ENCODE measurements around the gene CTBP1.
A peak's percentile ranks its signal among the peaks of the same experiment; 100 is the strongest.

CTBP1 gene

DNA sequence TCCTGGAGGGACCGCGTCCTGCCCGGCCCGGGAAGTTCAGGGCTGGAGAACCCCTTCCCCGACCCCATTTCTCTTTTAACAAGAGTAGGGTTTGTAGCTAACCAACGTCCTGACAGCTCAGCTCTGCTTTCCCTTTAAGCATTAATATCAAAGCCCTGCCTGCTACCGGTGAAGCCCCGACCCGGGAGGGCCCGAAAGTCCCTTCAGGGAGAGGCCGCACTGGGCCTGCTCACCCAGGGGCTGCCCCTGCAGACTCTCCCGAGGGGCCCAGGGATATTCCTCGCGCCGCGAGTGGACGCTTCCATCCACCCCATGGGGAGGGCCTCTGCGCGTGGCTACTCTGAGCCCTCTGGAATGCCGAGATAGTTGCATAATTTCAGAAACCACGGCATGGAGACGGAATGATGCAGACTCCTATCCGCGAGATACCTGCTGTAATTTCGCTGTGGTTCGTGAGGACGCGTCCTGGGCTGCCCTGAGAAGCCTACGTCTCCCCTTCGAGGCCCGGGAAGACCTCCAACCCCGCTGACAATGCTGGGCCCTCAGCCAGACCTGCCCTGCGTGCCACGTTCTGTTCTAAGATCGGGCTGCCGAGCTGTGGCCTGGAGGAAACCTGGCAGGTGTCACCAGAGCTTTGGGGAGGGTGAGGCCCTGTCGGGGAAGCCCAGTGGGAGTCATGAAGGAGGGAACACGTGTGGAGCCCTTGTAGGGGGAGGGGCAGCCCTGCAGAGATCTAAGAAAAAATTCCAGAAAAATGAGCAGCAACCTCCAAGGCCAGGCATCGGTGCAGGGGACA lies 999 bp upstream of the CTBP1 start:
- DNase-seq (ENCODE audit: low read depth in 2 of 2): peak in 1 of 2 donors; percentile 44

DNA sequence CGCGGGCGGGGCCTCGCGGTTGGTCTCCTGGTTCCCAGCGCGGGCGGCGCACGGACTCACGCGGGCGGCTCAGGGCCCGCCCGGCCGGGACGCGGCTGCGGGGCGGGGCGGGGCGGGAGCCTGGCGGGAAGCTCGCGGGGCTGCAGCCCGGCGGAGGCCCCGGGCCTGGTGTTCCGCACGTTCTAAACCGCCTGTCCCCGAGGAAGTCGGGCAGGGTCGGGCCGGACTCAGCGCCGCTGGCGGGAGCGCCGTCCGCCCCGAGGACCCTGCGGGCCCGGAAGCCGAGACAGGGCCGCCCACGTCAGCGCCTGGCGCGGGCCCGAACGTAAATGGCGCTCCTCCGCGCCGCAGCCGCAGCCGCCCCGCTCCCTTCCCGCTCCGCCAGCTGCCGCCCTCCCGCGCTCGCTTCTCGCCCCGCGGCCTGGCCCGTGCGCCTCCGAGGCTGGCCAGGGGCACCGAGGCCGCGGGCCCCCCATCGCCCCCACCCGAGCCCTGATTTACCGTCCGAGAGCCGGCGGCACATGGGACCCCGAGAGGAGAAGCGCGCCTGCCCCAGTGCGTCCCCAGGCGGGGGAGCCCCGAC lies 309 bp upstream of the CTBP1 start:
- DNase-seq (ENCODE audit: low read depth in 2 of 2): peak; percentile 72 to 75

DNA sequence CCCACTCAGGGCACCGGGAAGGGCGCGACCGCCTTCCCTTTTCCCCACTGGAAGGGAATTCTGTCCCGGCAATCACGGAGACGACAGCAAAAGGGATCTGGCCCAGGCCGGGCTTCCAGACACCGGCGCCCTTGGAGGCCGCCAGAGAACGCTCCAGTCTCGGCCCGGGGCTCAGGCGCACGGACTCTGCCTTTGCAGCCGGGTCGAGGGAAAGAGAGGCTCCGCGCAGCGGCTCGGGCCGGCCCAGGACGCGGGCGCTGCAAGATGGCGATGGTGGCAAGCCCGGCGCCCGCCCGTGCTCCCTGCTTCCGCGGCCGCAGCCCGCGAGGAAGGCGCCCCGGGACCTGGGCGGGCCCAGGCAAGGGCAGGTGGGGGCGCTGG lies 1.1 kb downstream of the CTBP1 start:
- DNase-seq (ENCODE audit: low read depth in 2 of 2): no peak

DNA sequence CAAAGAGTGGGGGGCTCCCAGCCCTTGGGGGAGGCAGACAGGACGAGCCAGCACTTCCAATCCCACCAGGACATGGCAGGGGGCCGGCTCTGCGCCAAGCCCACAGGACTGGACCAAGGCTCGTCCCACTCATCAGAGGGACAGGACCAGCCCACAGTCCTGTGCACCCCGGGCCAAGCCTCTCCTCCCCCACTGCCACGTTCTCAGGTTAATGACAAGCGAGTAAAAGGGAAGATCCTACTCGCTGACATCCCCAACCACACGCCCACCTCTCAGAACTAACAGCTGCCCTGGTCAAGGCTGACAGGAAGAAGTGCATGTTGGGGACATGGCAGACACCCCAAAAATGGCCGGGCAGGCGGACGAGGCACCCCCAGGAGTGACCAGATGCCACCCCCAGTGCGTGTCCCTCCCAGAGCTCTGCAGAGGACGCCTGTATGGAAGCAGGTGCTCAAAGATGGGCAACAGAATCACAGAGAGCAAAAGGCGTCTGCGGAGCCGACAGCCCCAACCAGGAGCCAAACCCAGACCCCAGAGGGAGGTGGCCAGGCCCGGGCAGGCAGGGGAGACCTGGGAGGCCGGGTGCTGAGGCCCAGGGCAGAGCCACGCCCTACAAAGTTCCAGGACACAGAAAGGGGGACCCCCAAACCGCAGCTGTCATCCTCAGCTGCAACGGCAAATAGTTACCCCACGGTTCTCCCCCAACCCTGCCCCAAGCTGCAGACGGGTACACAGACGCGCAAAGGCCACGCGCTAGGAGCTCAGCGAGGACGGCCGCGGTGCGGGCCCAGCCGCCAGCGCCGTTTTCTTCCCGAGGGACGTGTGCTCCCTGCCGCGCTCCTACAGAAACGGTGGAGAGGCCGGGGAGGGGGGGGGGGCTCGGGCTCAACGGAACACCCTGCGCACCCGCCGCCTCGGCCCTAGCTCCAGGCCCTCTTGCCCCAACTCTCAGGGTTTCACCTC lies 1.7 kb downstream of the CTBP1 start:
- no peak for DNase-seq (ENCODE audit: low read depth in 2 of 2)

DNA sequence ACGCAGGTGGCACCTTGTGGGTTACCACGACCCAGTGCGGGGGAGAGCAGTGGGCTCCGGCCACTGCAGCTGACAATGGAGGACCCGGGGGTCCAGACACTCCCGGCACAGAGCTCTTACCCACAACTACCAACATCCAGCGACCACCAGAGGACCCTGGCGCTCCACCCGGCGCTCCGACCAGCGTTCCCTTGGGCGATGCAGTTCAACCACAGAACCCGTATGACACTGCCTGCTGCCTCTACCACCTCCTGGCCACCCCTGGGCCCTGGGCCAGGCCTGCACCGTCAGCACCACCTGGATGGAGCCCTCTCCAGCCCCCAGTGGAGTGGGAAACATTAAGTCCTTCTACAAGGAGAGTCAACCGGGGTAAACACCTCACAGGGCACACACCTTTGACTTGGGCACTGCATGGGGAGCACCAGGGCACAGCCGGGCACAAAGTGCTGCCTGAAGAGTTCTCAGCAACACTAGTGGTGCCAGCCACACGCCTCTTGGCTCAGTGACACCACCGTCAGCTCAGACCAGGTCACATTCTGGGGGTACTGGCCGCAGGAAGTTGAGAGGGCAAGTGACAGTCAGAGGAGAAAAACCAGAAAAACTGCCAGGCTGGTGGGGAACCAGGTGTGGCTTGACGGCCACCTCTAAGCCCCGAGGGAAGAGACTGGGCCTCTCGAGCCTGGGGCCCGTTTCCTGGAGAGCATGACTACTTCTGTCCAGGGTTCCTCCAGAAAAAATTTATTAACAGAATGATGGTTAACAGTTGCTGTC lies 2.6 kb downstream of the CTBP1 start:
- DNase-seq (ENCODE audit: low read depth in 2 of 2): no peak

DNA sequence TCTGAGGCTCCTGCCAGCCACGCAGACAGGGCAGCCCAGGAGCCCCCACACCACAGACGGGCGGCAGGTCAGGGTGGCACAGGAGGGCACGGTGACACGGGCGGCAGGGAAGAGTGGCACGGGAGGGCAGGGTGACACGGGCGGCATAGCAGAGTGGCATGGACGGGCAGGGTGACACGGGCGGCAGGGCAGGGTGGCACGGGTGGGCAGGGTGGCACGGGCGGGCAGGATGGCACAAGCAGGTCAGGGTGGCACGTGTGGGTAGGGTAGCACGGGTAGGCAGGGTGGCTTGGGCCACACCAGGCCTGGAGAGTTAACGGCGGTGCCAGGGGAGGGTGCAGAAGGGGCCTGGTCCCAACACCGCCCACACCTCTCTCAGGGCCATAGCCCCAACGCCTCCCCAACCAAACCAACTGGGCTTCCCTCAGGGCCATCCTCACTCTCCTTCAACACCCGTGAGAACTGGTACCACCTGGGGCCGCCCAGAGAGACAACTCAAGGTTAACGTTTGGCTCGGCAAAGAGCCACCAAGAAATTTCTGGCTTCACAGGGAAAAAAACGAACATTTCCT lies 3.4 kb downstream of the CTBP1 start:
- DNase-seq (ENCODE audit: low read depth in 2 of 2): no peak

DNA sequence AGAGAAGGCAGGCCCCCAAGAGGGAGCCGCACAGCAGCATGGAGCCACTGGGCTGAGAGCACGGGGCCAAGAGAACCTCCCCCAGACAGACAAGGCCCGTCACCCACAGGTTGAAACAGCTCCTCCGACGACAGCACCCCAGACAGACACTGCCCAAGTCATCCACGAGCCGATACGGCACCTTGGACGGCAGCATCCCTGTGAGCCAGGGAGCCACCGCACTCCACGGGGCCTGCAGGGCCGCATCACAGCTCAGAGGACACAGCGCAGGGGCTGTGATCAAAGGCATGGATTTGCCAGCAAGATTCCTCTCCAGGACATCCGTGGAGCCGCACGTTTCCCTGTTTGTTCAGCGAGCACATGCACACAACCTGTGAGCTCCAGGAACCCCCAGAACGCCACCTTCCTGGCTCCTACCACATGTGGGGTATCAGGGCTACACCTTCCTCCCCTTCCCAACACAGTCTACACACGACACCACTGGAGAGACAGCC lies 3.9 kb downstream of the CTBP1 start:
- DNase-seq (ENCODE audit: low read depth in 2 of 2): no peak

DNA sequence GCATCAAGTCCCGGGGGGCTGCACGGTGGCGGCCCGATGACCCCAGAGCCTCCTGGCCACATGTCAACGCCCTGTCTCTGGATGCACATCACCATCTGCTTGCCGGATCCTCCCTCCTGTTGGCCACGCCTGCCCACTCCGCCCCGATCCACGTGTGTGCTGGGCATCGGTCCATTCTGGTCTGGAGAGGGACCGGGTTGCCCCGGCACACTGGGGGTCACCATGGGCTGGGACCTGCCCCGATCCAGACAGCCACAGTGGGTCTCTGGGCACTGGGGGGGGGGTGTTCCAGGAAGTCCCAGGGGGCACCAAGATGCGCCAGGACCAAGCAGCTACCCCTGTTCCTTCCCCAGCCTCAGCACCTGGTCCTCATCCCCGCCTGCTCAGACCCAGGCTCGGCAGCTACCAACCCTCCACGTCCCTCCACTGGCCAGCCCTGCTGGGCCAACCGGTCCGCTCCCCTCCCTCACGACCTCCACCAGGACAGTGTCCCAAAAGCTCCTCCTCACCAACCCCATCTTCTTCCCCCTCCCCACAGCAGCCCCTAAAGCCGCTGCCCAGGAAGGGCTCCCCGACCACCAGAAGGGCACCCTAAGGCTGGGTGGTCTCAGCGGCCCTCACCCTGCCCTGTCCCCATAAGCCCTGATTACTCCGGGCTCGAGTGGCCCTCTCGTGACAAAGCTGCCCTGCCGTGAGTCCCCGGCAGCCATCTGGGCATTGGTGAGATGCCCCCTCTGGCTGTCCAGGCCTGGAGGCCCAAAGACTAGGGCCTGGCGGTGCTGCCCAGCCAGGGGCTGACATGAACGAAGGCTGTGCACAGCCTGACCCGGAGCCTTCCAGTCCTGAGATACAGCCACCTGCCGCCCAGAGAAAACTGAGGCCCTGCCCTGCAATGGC lies 4.6 kb downstream of the CTBP1 start:
- DNase-seq (ENCODE audit: low read depth in 2 of 2): no peak

DNA sequence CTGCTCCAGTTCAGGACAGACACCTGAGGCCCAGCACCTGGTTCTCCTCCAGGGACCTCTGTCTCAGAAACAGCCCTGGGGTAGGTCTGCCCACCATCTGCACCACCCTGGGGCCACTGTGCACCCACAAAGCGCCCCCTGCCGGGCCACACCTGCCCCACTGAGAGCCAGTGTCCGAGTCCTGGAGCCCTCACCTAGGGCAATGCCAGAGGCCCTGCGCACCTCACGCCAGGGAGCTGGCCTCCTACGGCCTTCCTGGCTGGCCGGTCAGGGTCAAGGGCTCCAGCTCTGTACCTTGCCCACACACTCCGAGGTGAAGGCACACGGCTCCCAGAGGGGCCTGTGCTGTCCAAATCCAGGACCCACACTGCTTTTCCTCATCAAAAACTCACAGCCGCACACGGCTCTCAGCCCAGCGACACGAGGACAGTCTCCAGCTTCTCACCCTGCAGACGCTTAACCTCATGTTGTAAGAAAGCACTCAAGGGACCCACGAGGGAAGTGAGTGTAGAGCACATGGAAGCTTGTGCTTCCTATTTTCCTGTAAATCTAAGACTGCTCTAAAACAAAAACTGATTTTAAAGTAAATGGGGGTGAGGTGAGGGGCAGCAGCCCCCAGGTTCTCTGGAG lies 5.4 kb downstream of the CTBP1 start:
- no peak for DNase-seq (ENCODE audit: low read depth in 2 of 2)

DNA sequence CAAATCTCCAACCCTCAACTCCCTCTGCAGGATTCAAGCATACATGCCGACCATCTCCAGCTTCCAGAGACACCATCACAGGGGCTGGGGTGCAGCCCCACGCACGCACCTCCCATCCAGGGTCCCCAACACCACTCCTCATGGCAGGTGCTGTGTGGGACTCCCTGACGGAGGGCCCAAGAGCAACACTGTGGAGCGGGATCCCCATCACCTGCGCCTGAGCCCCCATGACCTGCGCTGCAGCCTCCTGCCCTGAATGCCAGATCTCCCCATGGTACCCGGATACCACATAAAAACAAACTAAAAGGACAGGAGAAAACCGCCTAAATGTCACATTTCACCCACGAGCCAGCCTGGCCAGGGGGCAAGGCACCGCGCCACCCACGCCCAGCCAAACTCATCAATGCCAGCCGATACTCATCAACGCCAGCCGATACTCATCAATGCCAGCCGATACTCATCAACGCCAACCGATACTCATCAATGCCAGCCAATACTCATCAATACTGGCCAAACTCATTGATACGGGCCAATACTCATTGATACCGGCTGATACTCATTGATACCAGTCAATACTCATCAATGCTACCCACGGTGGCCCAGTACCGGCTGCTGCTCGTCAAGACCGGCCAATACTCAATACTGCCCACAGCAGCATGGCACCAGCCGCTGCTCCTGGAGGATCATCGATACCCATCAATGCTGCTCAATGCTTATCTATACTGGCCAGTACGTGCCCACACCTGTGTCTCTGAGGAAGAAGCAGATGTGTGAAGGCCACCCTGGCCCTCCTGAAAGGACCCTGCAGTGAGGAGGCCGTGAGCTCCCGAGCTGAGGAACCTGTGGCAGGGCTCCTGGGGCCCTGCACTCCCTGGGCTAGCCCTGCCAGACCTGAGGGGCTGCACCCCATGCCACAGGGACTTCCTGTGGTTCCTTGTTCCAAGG lies 6.2 kb downstream of the CTBP1 start:
- no peak for DNase-seq (ENCODE audit: low read depth in 2 of 2)

DNA sequence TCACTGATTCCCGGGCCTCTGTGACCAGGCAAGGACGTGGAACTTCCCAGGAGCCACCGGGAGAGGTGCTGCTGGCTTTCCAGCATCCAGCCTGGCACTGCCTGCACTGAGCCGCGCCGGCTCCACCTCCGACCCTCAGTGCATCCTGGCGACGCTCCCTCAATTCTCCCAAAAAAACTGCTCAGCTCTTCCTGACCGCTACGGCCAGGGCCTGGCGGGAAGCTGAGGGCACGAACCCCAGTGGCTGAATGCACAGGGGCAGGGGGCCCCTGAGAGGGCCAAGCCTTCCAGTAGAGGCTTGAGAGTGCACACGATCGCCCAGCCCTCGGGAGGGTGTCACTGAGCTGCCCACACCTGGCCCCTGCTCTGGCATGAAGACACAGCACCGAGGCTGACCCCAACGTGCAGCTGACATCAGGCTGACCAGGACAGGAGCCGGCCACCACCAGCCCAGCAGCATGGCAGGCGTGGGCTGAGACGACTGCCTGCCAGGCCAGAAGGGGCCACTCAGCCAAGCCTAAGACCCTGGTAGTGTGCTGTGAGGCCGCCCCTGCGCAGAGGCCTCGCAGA lies 6.9 kb downstream of the CTBP1 start:
- no peak for DNase-seq (ENCODE audit: low read depth in 2 of 2)

DNA sequence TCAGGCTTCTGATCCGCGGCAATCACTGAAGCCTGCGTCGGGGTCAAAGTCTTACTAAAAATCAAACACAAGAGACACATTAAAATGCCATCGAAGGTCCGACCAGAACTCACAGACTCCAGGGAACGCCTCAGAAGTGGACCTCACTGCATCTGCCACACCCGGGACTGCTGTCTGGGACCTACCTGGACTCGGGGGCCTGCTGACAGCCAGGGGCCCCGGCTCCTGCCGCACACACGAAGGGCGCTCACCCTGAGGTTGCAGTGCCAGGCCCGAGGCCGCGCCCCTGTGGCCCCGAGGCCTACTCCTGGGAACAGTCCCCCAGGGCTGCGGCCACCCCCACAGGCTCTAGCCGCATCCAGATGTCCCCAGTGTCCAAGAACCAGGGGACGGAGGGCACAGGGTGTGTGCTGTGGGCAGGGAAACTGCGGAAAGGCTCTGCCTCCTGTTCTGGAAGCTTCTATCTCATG lies 7.4 kb downstream of the CTBP1 start:
- DNase-seq (ENCODE audit: low read depth in 2 of 2): no peak

DNA sequence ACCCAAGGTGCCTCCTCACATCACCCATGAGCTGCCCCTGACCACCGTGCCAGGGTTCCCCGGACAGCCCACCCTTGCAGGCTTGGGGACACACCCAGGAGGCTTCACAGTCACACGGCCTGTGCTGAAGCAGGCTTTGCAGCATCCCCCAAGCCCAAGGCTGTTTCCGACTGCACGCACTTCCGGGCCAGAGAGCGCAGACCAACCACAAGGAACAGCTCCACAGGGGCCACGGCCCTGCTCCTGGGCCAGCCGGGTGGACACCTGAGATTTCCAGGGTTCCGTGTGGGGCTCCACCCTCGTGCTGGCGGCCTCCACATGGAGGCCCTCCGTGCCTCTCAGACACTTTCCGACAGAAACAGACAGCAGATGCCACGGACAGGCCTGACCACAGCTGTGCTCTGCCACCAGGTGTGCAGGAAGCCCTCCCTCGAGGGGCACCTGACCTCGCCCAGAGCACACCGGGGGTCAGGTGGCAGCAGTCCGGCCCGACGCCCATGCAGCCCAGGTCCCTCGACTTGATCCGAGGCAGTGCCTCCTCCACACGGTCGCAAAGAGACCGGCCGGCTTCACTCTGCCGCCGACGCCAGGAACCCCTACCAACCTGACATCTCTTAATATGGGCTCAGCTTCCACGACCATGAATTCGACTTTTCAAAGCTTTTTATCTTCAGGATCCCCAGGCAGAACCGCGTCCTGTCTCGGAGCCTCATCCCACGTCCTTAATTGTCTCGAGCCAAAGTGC lies 8.0 kb downstream of the CTBP1 start:
- DNase-seq (ENCODE audit: low read depth in 2 of 2): no peak

DNA sequence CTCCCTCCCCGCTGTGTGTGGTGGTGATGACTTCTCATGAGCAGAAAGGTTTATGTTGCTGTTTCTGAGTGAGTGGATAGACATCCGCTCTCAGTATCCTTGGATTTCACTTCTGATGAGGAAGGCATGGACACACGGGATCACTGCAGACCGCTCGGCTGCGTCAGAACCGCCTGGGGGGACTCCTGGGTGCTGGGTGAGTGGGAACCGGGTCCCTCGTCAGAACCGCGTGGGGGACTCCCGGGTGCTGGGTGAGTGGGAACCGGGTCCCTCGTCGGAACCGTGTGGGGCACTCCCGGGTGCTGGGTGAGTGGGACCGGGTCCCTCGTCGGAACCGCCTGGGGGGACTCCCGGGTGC lies 9.0 kb downstream of the CTBP1 start:
- no peak for DNase-seq (ENCODE audit: low read depth in 2 of 2)

DNA sequence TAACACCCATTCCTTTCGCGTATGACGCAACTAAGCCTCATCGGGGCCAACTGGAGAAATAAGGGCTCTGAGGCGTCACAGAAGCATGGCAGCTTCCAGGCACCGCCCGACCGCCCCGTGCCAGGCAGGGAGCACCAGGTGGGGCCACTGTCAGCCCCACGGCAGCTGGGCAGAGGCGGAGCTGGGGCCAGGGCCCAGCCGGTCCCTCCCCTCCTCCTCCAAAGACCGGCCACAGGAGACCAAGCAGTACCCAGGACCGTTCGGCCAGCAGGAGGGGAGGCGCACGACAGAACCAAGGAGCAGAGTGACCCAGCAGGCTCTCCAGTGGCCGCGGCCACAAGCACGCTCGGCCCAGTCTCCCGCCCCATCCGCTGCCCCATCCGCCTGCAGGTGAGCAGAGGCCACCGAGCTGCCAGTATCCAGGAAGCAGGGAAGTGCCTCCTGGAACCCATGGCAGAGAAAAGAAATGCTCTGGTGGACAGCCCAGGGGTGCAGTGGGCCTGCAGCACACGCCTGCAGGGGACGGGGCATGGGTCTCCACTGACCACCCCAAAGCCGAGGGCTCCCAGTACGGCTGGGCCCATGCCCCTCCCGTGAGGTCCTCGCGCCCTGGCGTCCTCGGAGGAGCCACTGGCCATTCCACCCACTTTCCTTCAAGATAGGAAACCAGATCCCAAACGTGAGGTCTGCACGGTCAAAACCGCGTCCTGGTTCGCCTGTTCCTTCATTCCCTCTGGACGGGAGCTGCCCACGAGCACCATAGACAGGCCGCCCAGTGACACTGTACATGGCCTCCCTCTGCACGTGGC lies 9.6 kb downstream of the CTBP1 start:
- no peak for DNase-seq (ENCODE audit: low read depth in 2 of 2)

DNA sequence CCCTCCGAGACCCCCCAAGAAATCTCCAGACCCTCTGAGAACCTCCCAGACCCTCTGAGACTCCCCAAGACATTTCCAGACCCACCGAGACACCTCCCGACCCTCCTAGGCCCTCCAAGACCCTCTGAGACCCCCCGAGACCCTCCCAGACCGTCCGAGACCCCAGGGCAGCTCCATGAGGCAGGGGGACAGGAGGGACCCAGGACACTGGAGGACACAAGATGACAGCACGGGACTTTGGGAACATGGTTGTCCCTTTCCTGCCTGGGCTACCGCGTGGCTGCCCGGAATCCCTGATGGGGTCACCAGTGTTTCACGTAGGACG lies 10.3 kb downstream of the CTBP1 start:
- no peak for DNase-seq (ENCODE audit: low read depth in 2 of 2)

Measured in activated CD4-positive, alpha-beta T cell treated with anti-CD3 and anti-CD28 coated beads for 24 hours (primary cell).